Adipose tissue (tissue), 3 donors: ENCODE data around the gene TWIST1. TPM values are rescaled to one million over a fixed set of nuclear protein-coding genes. Genes with fewer than 3 reads are reported as not detected.

Experiments used
- H3K27ac ChIP-seq: one replicate; pipeline ENCODE4 v1.5.1; 2013; ENCODE audit warnings: low read depth, low read length
- WGBS, 3 donors: extraction: QIAGEN DNeasy Blood & Tissue Kit; methylation state at CpG; one replicate each; pipeline ENCODE4 v1.1.7; 2013; 5-methylcytosine and 5-hydroxymethylcytosine counted together
- polyA plus RNA-seq, 3 donors: library from polyadenylated mRNA; stranded (reverse); fragments of 200-250 nt; gene quantifications; one replicate each; pipeline ENCODE4 v1.2.3, GENCODE V29; 2013
- donor health status: healthy with polysubstance abuse.
- donor health status: Bipolar disorder and iron deficiency.
- donor health status: healthy.

The TWIST1 gene
- polyA plus RNA-seq, 3 donors = 1.4 to 31.8 (median 26.3) TPM

DNA sequence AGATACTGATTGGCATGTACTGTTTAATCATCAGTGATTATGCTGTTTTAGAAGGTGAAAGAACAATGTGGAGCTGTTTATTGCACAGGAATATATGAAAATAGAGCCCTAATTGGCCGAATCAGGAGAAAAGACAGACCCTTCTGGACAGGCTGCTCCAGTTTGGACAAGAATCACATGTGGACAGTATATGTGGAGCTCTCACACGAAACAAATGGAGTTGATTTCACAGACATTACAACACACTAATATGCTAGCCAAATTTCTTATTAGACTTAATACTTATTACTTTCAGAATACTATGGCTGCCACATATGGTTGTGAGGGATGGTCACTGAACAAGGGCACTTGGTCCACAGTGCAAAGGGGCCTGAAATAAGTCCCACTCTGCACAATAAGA lies 15.5 kb downstream of the TWIST1 start:
- no peak overlapping the region for H3K27ac ChIP-seq
- 57 to 67% (median 65%) methylated on average over 2 of the region's 2 CpGs for WGBS, 3 donors

DNA sequence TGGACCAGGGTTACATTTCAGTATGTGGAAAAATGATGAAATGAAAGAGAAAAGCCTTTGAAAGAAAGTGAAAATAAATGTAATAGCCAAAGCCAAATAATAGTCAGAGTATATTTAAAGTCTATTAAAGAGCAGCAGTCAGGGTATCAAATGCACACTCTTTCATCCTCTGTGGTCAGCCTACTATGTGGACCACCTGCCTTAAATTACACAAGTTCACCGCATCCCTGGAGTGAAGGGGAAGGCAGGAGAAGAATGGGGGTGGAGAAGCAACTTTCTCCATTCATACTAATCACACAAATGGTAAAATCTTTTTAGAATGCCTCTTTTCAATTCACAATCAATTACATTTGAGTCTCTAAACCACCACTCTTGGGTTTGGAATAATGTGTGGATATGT lies 16.0 kb downstream of the TWIST1 start:
- WGBS, 3 donors = 73 to 78% (median 73%) methylated on average over 1 of the region's 1 CpG
- H3K27ac ChIP-seq = no peak overlapping the region

DNA sequence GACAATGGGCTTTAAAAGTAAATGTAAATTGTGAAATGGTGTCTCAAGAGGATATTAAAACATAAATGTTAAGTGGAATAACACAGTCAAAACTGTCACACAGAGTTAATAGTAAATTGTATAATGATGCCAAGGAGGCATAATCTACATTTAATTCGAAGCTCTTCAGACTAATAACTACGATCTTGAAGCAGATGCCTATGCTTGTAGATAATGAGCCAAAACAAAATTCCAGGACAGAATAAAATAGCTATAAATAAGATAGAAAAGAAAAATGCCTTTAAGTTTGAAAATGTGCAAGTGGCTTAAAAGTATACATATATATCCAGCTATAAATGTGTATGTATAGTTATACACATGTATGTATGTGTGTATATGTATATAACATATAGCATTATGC lies 17.5 kb downstream of the TWIST1 start:
- 63 to 75% (median 63%) methylated on average over 2 of the region's 2 CpGs for WGBS, 3 donors
- no peak overlapping the region for H3K27ac ChIP-seq

DNA sequence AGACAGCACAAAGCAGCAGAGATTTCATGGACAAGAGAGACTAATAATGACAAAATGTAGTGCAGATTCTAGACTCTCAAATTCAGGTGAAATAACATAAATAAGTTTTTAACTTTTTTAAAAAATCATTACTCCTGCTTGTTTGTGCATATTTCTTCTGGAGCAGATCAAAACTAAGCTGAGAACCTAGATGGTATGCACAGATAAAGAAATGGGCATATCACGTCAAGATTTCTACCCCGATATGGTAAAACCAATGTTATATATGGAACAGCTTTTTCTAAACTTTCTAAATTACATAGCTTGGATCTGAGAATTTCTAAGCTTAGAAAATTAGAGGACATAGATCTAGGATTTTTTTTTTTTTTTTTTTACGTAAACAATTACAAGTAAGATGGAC lies 18.2 kb downstream of the TWIST1 start:
- H3K27ac ChIP-seq = no peak overlapping the region
- WGBS, 3 donors = 83 to 91% (median 85%) methylated on average over 3 of the region's 3 CpGs

DNA sequence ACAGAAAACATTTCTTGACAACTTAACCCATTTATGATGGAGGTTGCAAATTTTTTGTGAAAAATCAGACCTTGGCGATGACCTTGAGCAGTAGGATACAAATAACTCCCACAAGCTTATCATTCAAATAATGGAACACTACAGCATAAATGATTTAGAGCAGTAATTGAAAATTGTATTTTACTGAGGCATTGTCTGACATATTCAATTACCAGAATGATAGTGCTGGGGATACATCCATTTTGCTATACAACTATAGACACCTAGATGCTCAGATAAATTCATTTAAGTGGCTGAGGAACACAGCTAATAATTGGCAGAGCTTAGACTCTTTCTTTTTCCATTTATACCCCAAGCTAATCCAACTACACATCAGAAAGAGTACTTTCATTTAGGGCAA lies 18.9 kb downstream of the TWIST1 start:
- H3K27ac ChIP-seq = no peak overlapping the region
- 64 to 93% (median 91%) methylated on average over 1 of the region's 1 CpG for WGBS, 3 donors

- H3K27ac ChIP-seq = no peak overlapping the region
- WGBS, 3 donors = 73 to 82% (median 82%) methylated on average over 9 of the region's 9 CpGs
These were observed 20.0 kb downstream of the TWIST1 start for GRCh38 chr7:19097165-19098055.

- no peak overlapping the region for H3K27ac ChIP-seq
- WGBS, 3 donors = 70 to 84% (median 84%) methylated on average over 5 of the region's 5 CpGs
These were observed 22.0 kb downstream of the TWIST1 start for GRCh38 chr7:19095353-19095860.

GRCh38 chr7:19094598-19095352 lies 22.7 kb downstream of the TWIST1 start:
- 43 to 79% (median 65%) methylated on average over 3 of the region's 3 CpGs for WGBS, 3 donors

DNA sequence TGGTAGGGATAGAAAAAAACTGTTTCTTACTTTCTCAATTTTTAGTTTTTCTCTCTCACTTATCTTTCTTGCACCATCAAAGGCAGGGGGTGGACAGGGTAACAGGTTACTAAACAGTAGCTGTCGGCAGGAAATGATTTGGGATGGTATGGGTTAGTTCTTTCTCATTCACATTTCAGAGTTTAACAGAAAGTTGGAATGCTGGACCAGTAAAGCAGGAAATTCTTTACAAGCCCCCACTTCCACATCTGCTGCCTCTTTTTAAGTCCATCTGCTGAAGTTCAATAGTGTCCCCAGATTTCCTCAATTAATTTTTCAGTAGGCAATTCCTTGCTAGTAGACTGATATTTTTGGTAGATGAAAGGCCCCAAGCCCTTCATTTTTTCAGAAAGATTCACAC lies 23.3 kb downstream of the TWIST1 start:
- no peak overlapping the region for H3K27ac ChIP-seq
- 39 to 86% (median 80%) methylated on average over 1 of the region's 1 CpG for WGBS, 3 donors

More at GRCh38 chr7:19094598-19095352, 22.7 kb downstream of the TWIST1 start:
- H3K27ac ChIP-seq = no peak overlapping the region

GRCh38 chr7:19091550-19092200 lies 25.8 kb downstream of the TWIST1 start:
- 66 to 79% (median 73%) methylated on average over 6 of the region's 6 CpGs for WGBS, 3 donors
- no peak overlapping the region for H3K27ac ChIP-seq

DNA sequence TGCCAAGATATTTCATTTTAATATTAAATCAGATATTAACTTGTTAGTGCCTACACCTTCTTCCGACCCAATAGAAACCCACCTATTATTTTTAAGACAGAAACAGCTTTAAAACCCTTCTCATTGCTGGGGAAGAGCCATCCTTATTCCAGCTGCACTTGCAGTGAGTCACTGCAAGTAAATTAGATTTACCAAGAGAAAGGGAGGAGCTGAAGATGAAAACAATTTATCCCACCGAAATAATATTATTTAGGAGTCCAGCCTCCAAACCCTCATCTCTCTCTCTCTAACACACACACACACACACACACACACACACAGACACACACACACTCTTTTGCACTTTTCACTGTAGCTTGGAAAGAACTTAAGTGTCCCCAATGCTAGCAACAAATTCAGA lies 26.9 kb downstream of the TWIST1 start:
- no peak overlapping the region for H3K27ac ChIP-seq
- WGBS, 3 donors = 81 to 91% (median 89%) methylated on average over 2 of the region's 2 CpGs

GRCh38 chr7:19089797-19090196 lies 27.6 kb downstream of the TWIST1 start:
- 17 to 49% (median 29%) methylated on average over 3 of the region's 3 CpGs for WGBS, 3 donors
- no peak overlapping the region for H3K27ac ChIP-seq

DNA sequence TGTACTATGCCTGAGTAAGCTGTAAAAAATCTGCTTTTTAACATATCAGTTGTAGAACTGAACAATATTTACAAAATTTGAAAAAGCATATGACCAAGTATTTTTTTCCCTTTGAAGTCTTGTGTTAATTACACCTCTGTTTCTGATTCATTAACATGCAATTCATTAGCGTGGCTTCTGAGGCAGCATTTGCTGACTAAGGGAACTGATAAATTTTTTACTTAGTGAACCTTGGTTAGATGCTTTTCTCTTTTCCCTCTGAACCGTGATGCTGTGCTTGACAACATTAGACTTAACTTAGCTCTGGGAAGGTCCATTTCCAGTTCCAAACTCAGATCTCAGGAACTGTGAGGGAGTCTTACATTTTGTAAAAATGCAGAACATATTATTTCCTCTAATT lies 28.1 kb downstream of the TWIST1 start:
- no peak overlapping the region for H3K27ac ChIP-seq
- 64 to 73% (median 65%) methylated on average over 2 of the region's 2 CpGs for WGBS, 3 donors

- WGBS, 3 donors = 31 to 53% (median 41%) methylated on average over 1 of the region's 1 CpG
- H3K27ac ChIP-seq = no peak overlapping the region
These were observed 37.3 kb downstream of the TWIST1 start for GRCh38 chr7:19080093-19080492.

DNA sequence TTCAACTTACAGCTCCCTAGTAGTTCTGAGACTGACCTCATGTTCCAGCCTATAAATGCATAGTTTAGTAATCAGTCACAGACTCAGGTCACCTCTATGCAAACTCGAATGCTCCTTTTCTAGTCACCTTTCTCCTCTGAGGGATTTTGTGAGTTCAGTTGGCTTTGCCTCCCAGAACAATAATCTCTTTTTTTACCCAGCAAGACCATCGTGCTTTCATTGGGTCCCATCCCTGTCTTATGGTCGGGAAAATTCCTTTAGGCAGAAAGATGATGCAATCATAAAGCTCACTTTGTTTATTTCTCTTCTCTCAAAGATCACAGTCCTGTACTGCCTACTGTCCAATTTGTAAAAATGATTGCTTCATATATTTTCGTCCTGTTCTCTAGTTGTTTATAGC lies 38.4 kb downstream of the TWIST1 start:
- 42 to 72% (median 67%) methylated on average over 4 of the region's 4 CpGs for WGBS, 3 donors
- H3K27ac ChIP-seq = no peak overlapping the region

- WGBS, 3 donors = 43 to 79% (median 78%) methylated on average over 1 of the region's 1 CpG
These were observed 47.6 kb downstream of the TWIST1 start for GRCh38 chr7:19069842-19070241.

GRCh38 chr7:19066170-19066569 lies 51.3 kb downstream of the TWIST1 start:
- no peak overlapping the region for H3K27ac ChIP-seq
- WGBS, 3 donors = 16 to 54% (median 51%) methylated on average over 2 of the region's 2 CpGs

More at GRCh38 chr7:19069842-19070241, 47.6 kb downstream of the TWIST1 start:
- H3K27ac ChIP-seq = no peak overlapping the region
